ENCODE results near the gene BMP6. TPM values are rescaled to one million over a fixed set of nuclear protein-coding genes. Genes with fewer than 3 reads are reported as not detected.

Gene BMP6
- total and polyA plus RNA-seq, 2 experiments from 2014 or later: 0.84 to 2.8 TPM

DNA sequence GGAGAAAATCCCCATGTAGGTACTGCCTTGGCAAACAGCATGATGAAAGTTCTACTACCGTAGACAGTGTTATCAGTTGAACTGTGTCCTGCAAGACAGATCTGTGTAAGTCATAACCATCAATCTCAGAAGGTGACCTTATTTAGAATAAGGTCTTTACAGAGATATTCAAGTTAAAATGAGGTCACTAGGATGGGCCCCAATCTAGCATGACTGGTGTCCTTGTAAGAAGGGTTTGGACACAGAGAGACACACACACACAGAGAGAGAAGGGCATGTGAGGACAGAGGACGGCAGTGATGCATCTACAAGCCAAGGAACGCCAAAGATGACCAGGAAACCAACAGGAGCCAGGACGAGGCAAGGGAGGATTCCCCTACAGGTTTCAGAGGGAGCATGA, 175.9 kb downstream of the BMP6 start (continued):
- TF ChIP-seq, protein P1, sequence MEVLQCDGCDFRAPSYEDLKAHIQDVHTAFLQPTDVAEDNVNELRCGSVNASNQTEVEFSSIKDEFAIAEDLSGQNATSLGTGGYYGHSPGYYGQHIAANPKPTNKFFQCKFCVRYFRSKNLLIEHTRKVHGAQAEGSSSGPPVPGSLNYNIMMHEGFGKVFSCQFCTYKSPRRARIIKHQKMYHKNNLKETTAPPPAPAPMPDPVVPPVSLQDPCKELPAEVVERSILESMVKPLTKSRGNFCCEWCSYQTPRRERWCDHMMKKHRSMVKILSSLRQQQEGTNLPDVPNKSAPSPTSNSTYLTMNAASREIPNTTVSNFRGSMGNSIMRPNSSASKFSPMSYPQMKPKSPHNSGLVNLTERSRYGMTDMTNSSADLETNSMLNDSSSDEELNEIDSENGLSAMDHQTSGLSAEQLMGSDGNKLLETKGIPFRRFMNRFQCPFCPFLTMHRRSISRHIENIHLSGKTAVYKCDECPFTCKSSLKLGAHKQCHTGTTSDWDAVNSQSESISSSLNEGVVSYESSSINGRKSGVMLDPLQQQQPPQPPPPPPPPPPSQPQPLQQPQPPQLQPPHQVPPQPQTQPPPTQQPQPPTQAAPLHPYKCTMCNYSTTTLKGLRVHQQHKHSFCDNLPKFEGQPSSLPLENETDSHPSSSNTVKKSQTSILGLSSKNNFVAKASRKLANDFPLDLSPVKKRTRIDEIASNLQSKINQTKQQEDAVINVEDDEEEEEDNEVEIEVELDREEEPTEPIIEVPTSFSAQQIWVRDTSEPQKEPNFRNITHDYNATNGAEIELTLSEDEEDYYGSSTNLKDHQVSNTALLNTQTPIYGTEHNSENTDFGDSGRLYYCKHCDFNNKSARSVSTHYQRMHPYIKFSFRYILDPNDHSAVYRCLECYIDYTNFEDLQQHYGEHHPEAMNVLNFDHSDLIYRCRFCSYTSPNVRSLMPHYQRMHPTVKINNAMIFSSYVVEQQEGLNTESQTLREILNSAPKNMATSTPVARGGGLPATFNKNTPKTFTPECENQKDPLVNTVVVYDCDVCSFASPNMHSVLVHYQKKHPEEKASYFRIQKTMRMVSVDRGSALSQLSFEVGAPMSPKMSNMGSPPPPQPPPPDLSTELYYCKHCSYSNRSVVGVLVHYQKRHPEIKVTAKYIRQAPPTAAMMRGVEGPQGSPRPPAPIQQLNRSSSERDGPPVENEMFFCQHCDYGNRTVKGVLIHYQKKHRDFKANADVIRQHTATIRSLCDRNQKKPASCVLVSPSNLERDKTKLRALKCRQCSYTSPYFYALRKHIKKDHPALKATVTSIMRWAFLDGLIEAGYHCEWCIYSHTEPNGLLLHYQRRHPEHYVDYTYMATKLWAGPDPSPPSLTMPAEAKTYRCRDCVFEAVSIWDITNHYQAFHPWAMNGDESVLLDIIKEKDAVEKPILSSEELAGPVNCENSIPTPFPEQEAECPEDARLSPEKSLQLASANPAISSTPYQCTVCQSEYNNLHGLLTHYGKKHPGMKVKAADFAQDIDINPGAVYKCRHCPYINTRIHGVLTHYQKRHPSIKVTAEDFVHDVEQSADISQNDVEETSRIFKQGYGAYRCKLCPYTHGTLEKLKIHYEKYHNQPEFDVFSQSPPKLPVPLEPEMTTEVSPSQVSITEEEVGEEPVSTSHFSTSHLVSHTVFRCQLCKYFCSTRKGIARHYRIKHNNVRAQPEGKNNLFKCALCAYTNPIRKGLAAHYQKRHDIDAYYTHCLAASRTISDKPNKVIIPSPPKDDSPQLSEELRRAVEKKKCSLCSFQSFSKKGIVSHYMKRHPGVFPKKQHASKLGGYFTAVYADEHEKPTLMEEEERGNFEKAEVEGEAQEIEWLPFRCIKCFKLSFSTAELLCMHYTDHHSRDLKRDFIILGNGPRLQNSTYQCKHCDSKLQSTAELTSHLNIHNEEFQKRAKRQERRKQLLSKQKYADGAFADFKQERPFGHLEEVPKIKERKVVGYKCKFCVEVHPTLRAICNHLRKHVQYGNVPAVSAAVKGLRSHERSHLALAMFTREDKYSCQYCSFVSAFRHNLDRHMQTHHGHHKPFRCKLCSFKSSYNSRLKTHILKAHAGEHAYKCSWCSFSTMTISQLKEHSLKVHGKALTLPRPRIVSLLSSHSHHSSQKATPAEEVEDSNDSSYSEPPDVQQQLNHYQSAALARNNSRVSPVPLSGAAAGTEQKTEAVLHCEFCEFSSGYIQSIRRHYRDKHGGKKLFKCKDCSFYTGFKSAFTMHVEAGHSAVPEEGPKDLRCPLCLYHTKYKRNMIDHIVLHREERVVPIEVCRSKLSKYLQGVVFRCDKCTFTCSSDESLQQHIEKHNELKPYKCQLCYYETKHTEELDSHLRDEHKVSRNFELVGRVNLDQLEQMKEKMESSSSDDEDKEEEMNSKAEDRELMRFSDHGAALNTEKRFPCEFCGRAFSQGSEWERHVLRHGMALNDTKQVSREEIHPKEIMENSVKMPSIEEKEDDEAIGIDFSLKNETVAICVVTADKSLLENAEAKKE (CRISPR knock-in tag; IDR thresholded peaks at IDR 0.05): no peak
- TF ChIP-seq JUNB (IDR thresholded peaks at IDR 0.05; ENCODE audit: unreplicated experiment): no peak
- TF ChIP-seq, protein P2, sequence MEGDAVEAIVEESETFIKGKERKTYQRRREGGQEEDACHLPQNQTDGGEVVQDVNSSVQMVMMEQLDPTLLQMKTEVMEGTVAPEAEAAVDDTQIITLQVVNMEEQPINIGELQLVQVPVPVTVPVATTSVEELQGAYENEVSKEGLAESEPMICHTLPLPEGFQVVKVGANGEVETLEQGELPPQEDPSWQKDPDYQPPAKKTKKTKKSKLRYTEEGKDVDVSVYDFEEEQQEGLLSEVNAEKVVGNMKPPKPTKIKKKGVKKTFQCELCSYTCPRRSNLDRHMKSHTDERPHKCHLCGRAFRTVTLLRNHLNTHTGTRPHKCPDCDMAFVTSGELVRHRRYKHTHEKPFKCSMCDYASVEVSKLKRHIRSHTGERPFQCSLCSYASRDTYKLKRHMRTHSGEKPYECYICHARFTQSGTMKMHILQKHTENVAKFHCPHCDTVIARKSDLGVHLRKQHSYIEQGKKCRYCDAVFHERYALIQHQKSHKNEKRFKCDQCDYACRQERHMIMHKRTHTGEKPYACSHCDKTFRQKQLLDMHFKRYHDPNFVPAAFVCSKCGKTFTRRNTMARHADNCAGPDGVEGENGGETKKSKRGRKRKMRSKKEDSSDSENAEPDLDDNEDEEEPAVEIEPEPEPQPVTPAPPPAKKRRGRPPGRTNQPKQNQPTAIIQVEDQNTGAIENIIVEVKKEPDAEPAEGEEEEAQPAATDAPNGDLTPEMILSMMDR (conservative IDR thresholded peaks at IDR 0.05; ENCODE audit: low read depth in 2 of 2): no peak

DNA sequence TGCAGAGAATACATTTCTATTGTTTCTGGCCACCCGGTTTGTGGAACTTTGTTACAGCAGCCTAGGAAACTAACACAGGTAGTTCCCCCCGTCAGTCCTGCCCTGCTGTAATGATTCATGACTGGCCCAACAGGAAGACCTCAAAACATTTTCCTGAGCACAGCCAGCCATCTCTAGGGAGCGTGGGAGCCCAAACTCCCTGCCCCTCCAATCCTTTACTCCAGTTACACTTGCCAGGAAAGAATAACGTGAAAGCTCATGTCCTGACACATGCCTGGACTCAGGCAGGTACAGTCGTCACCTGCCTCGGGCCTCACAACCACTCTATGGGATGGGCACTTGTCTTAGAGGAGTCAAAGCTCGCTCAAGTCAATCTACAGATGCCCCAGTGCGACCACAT, 176.3 kb downstream of the BMP6 start:
- no peak overlapping the region for H3K4me2 ChIP-seq
- Mint-ChIP-seq H3K36me3 (ENCODE audit: low read depth) (peaks cover 80% of the 10 kb centered on the region), H3K27me3 (ENCODE audit: insufficient read depth, low read depth, poor library complexity) (peaks cover 3% of the 10 kb centered on the region), H3K4me1 (no peaks in the 10 kb centered on the region), H3K4me3 (no peak overlapping the region), H3K9me3 (no peaks in the 10 kb centered on the region), H3K27ac (no peak overlapping the region)
- H3K27ac ChIP-seq (ENCODE audit: low read depth): no peak overlapping the region
- TF ChIP-seq, protein P3, sequence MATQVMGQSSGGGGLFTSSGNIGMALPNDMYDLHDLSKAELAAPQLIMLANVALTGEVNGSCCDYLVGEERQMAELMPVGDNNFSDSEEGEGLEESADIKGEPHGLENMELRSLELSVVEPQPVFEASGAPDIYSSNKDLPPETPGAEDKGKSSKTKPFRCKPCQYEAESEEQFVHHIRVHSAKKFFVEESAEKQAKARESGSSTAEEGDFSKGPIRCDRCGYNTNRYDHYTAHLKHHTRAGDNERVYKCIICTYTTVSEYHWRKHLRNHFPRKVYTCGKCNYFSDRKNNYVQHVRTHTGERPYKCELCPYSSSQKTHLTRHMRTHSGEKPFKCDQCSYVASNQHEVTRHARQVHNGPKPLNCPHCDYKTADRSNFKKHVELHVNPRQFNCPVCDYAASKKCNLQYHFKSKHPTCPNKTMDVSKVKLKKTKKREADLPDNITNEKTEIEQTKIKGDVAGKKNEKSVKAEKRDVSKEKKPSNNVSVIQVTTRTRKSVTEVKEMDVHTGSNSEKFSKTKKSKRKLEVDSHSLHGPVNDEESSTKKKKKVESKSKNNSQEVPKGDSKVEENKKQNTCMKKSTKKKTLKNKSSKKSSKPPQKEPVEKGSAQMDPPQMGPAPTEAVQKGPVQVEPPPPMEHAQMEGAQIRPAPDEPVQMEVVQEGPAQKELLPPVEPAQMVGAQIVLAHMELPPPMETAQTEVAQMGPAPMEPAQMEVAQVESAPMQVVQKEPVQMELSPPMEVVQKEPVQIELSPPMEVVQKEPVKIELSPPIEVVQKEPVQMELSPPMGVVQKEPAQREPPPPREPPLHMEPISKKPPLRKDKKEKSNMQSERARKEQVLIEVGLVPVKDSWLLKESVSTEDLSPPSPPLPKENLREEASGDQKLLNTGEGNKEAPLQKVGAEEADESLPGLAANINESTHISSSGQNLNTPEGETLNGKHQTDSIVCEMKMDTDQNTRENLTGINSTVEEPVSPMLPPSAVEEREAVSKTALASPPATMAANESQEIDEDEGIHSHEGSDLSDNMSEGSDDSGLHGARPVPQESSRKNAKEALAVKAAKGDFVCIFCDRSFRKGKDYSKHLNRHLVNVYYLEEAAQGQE (IDR thresholded peaks at IDR 0.05; ENCODE audit: unreplicated experiment): no peak
- no peaks in the 10 kb centered on the region for H3K9me2 ChIP-seq (ENCODE audit: insufficient read depth)
- peaks cover 18% of the 10 kb centered on the region; the same call in 1 of the 2 replicates for H3K36me3 ChIP-seq (ENCODE audit: insufficient read depth)
- no peak overlapping the region for H3K4me3 ChIP-seq
- no peaks in the 10 kb centered on the region for H3K27me3 ChIP-seq (ENCODE audit: insufficient read depth)
- no peak overlapping the region for H2AFZ ChIP-seq
- no peak for DNase-seq (ENCODE audit: low spot score)
- no peaks in the 10 kb centered on the region for H3K4me1 ChIP-seq (ENCODE audit: insufficient read depth)
- H3K79me2 ChIP-seq (replicated peaks; ENCODE audit: insufficient read depth): peaks cover 41% of the 10 kb centered on the region
- H3F3A ChIP-seq (replicated peaks; ENCODE audit: low read depth): no peaks in the 10 kb centered on the region
- ATAC-seq: no peak
- peaks cover 27% of the 10 kb centered on the region for H4K20me1 ChIP-seq (replicated peaks; ENCODE audit: insufficient read depth)
